Stimulated activated CD4-positive, alpha-beta T cell treated with anti-CD3 and anti-CD28 coated beads, Interleukin-15, amount 100 ng/mL, for 1 hour (primary cell): Measurements from ENCODE around the gene DBT.
"Not testable (repeated sequence)": the region's sequence is repeated elsewhere in the genome, so short reads cannot be mapped to it uniquely, and the experiment has no call there.

Source experiments
- DNase-seq, 2 donors: peaks; one replicate each; pipeline ENCODE4 v3.0.0-alpha.2; 2020; ENCODE audit warnings: low read depth in 1 of 2, low spot score in 1 of 2

The DBT gene

GRCh38 chr1:100202703-100203102 lies 46.9 kb downstream of the DBT start:
- not testable (repeated sequence) for DNase-seq

- not testable (repeated sequence) for DNase-seq
Measured at GRCh38 chr1:100200060-100200459, 49.6 kb downstream of the DBT start.

GRCh38 chr1:100198596-100198995 lies 51.0 kb downstream of the DBT start:
- DNase-seq, result no peak

GRCh38 chr1:100188617-100189016 lies 61.0 kb downstream of the DBT start:
- no peak for DNase-seq

GRCh38 chr1:100187912-100188311 lies 61.7 kb downstream of the DBT start:
- DNase-seq, result no peak

GRCh38 chr1:100184536-100184935 lies 65.1 kb downstream of the DBT start:
- no peak for DNase-seq

GRCh38 chr1:100183370-100183769 lies 66.3 kb downstream of the DBT start:
- DNase-seq, result no peak

GRCh38 chr1:100178091-100178490 lies 71.5 kb downstream of the DBT start, which contains the start of gene LRRC39:
Gene LRRC39 (minus strand): TSS chr1:100178256. CDS start chr1:100168516, 9,740 bp downstream.
- no peak for DNase-seq

- no peak for DNase-seq
Measured at GRCh38 chr1:100177295-100178041, 72.2 kb downstream of the DBT start.

- DNase-seq, result no peak
Measured at GRCh38 chr1:100168051-100168450, 81.6 kb downstream of the DBT start.

- no peak for DNase-seq
Measured at GRCh38 chr1:100164702-100165101, 84.9 kb downstream of the DBT start.

GRCh38 chr1:100164216-100164615 lies 85.4 kb downstream of the DBT start:
- no peak for DNase-seq

- DNase-seq, result no peak
Measured at GRCh38 chr1:100162881-100163280, 86.8 kb downstream of the DBT start.

- DNase-seq, result no peak
Measured at GRCh38 chr1:100152271-100152670, 97.4 kb downstream of the DBT start.

GRCh38 chr1:100151679-100152078 lies 98.0 kb downstream of the DBT start:
- no peak for DNase-seq

GRCh38 chr1:100147875-100148274 lies 101.8 kb downstream of the DBT start:
- no peak for DNase-seq

GRCh38 chr1:100146958-100147357 lies 102.7 kb downstream of the DBT start:
- DNase-seq, result no peak

- DNase-seq, result no peak
Measured at GRCh38 chr1:100145116-100145515, 104.5 kb downstream of the DBT start.

GRCh38 chr1:100142343-100142742 lies 107.3 kb downstream of the DBT start:
- DNase-seq, result no peak

GRCh38 chr1:100141192-100141591 lies 108.4 kb downstream of the DBT start:
- no peak for DNase-seq

- no peak for DNase-seq
Measured at GRCh38 chr1:100137602-100138001, 112.0 kb downstream of the DBT start.
